ENCODE data around the gene USP40. TPM values are rescaled to one million over a fixed set of nuclear protein-coding genes. Genes with fewer than 3 reads are reported as not detected.
"Not testable (repeated sequence)": the region's sequence is repeated elsewhere in the genome, so short reads cannot be mapped to it uniquely, and the experiment has no call there.

USP40 gene
- 14.7 TPM for total RNA-seq

GRCh38 chr2:233566141-233566956 lies at the start of gene USP40:
Gene USP40 (minus strand): TSS chr2:233566782. CDS start chr2:233565554, 1,228 bp downstream.
- peak; percentile 70 for DNase-seq

GRCh38 chr2:233611284-233611683 lies 44.7 kb upstream of the USP40 start:
- DNase-seq = no peak

- DNase-seq = no peak
These were observed 39.1 kb upstream of the USP40 start for GRCh38 chr2:233605680-233606079.

- no peak for DNase-seq
These were observed 38.2 kb upstream of the USP40 start for GRCh38 chr2:233604826-233605225.

- no peak for DNase-seq
These were observed 36.9 kb upstream of the USP40 start for GRCh38 chr2:233603520-233603919.

- DNase-seq = no peak
These were observed 35.5 kb upstream of the USP40 start for GRCh38 chr2:233602076-233602475.

GRCh38 chr2:233600386-233600785 lies 33.8 kb upstream of the USP40 start:
- DNase-seq = no peak

GRCh38 chr2:233598952-233599351 lies 32.4 kb upstream of the USP40 start:
- DNase-seq = no peak

- DNase-seq = no peak
These were observed 30.9 kb upstream of the USP40 start for GRCh38 chr2:233597522-233597921.

- DNase-seq = no peak
These were observed 26.6 kb upstream of the USP40 start for GRCh38 chr2:233593201-233593600.

- not testable (repeated sequence) for DNase-seq
These were observed 26.1 kb upstream of the USP40 start for GRCh38 chr2:233592706-233593105.

- no peak for DNase-seq
These were observed 21.8 kb upstream of the USP40 start for GRCh38 chr2:233588400-233588799.

- no peak for DNase-seq
These were observed 17.6 kb upstream of the USP40 start for GRCh38 chr2:233584210-233584609.

GRCh38 chr2:233583217-233583965 lies 16.8 kb upstream of the USP40 start:
- DNase-seq = not testable (repeated sequence)

- not testable (repeated sequence) for DNase-seq
These were observed 10.8 kb upstream of the USP40 start for GRCh38 chr2:233577341-233577740.

- no peak for DNase-seq
These were observed 5.9 kb upstream of the USP40 start for GRCh38 chr2:233572468-233572867.

- DNase-seq = no peak
These were observed 4.9 kb upstream of the USP40 start for GRCh38 chr2:233571462-233571861.

GRCh38 chr2:233571001-233571400 lies 4.4 kb upstream of the USP40 start:
- no peak for DNase-seq

- DNase-seq = no peak
These were observed 869 bp downstream of the USP40 start for GRCh38 chr2:233565685-233566140.

- no peak for DNase-seq
These were observed 2.7 kb downstream of the USP40 start for GRCh38 chr2:233563663-233564430.

- no peak for DNase-seq
These were observed 9.5 kb downstream of the USP40 start for GRCh38 chr2:233556881-233557736.

GRCh38 chr2:233553366-233553765 lies 13.2 kb downstream of the USP40 start:
- DNase-seq = no peak
